ENCODE results near the gene CCDC110.
A peak's percentile ranks its signal among the peaks of the same experiment; 100 is the strongest.

Gene CCDC110

GRCh38 chr4:185424905-185425646, 46.5 kb downstream of the CCDC110 start:
- TF ChIP-seq CTCF (IDR thresholded peaks at IDR 0.05; ENCODE audit: low read depth, low read length): no peak

GRCh38 chr4:185421366-185422124, 50.0 kb downstream of the CCDC110 start:
- TF ChIP-seq CTCF (IDR thresholded peaks at IDR 0.05; ENCODE audit: low read depth, low read length): no peak
- no peak overlapping the region for H3K4me3 ChIP-seq (ENCODE audit: low read depth, low read length)

More at GRCh38 chr4:185424905-185425646, 46.5 kb downstream of the CCDC110 start:
- H3K4me3 ChIP-seq (ENCODE audit: low read depth, low read length): peak overlapping the region; percentile 91

GRCh38 chr4:185416955-185417354, 54.6 kb downstream of the CCDC110 start:
- no peak for TF ChIP-seq CTCF (IDR thresholded peaks at IDR 0.05; ENCODE audit: low read depth, low read length)
- no peak overlapping the region for H3K4me3 ChIP-seq (ENCODE audit: low read depth, low read length)

- TF ChIP-seq CTCF (IDR thresholded peaks at IDR 0.05; ENCODE audit: low read depth, low read length): no peak
- no peak overlapping the region for H3K4me3 ChIP-seq (ENCODE audit: low read depth, low read length)
These were observed 59.1 kb downstream of the CCDC110 start for GRCh38 chr4:185412412-185412811.

- no peak overlapping the region for H3K4me3 ChIP-seq (ENCODE audit: low read depth, low read length)
- TF ChIP-seq CTCF (IDR thresholded peaks at IDR 0.05; ENCODE audit: low read depth, low read length): no peak
These were observed 59.7 kb downstream of the CCDC110 start for GRCh38 chr4:185411849-185412248.

- H3K4me3 ChIP-seq (ENCODE audit: low read depth, low read length): no peak overlapping the region
- no peak for TF ChIP-seq CTCF (IDR thresholded peaks at IDR 0.05; ENCODE audit: low read depth, low read length)
These were observed 63.1 kb downstream of the CCDC110 start for GRCh38 chr4:185408432-185408831.
